Colonic mucosa (tissue), 4 donors: ENCODE results near the gene LRRC8C. TPM values are rescaled to one million over a fixed set of nuclear protein-coding genes. Genes with fewer than 3 reads are reported as not detected.
"Not testable (repeated sequence)": the region's sequence is repeated elsewhere in the genome, so short reads cannot be mapped to it uniquely, and the experiment has no call there.

Source experiments
- DNase-seq: peaks from one replicate; pipeline ENCODE4 v3.0.0-alpha.2; 2020
- H3K27ac ChIP-seq: fragments of 200-600 bp; one replicate; pipeline ENCODE4 v1.8.0; 2021
- H3K27me3 ChIP-seq: fragments of 200-600 bp; one replicate; pipeline ENCODE4 v1.8.0; 2021
- H3K36me3 ChIP-seq: fragments of 200-600 bp; one replicate; pipeline ENCODE4 v1.8.0; 2021
- H3K4me1 ChIP-seq: fragments of 200-600 bp; one replicate; pipeline ENCODE4 v1.8.0; 2021; ENCODE audit warnings: mild to moderate bottlenecking
- H3K4me3 ChIP-seq: fragments of 200-600 bp; one replicate; pipeline ENCODE4 v1.8.0; 2021
- H3K9ac ChIP-seq, 2 donors: one replicate each; pipeline ENCODE4 v1.7.0; 2013; ENCODE audit warnings: control low read depth in 2 of 2, low read depth in 2 of 2, low read length in 2 of 2
- H3K9me3 ChIP-seq: fragments of 200-600 bp; one replicate; pipeline ENCODE4 v1.8.0; 2021
- CTCF ChIP-seq: fragments of 200-600 bp; IDR thresholded peaks from one replicate; pipeline ENCODE4 v1.8.0; 2022; ENCODE audit warnings: antibody characterized with exemption, mild to moderate bottlenecking
- intact Hi-C: fragments of 100-400 bp; cut with DNase I; formaldehyde crosslinking; loops from one replicate; pipeline ENCODE4 v1.14.1; 2022
- total RNA-seq, 2 donors: library from RNA; stranded (reverse); fragmentation: NEBNext Ultra II Directional in 1 of 2; extraction: Animal tissue kit (Norgen Biotek cat#: 25700) in 1 of 2; gene quantifications; one replicate each; pipeline ENCODE4 v1.2.1, GENCODE V29; 2021
- donor health status: healthy.
- donor health status: DM: no; HTN: no; CAD: no.
- donor health status: DM: no; HTN: no; CAD: no.

The LRRC8C gene
- total RNA-seq, 2 donors from 2014 or later, result 1.2 to 3.3 TPM

GRCh38 chr1:89624314-89624713, 8.6 kb upstream of the LRRC8C start:
- DNase-seq, result no peak
- H3K36me3 ChIP-seq, result no peaks in the 10 kb centered on the region
- intact Hi-C loops, result no loop called here
- no peaks in the 10 kb centered on the region for H3K4me1 ChIP-seq
- no peaks in the 10 kb centered on the region for H3K27me3 ChIP-seq
- H3K27ac ChIP-seq, result no peak overlapping the region
- H3K4me3 ChIP-seq, result no peak overlapping the region
- H3K9me3 ChIP-seq, result no peaks in the 10 kb centered on the region
- H3K9ac ChIP-seq, result no peak overlapping the region
- TF ChIP-seq CTCF, result no peak

- Histone ChIP-seq H3K36me3 (no peaks in the 10 kb centered on the region), H3K9me3 (no peaks in the 10 kb centered on the region), H3K27ac (no peak overlapping the region), H3K4me1 (no peaks in the 10 kb centered on the region), H3K4me3 (no peak overlapping the region), H3K9ac (no peak overlapping the region), H3K27me3 (no peaks in the 10 kb centered on the region)
- no peak for TF ChIP-seq CTCF
- no peak for DNase-seq
- intact Hi-C loops, result no loop called here
These were observed 8.1 kb upstream of the LRRC8C start for GRCh38 chr1:89624715-89625323.

GRCh38 chr1:89627596-89627962, 5.3 kb upstream of the LRRC8C start:
- no peak for TF ChIP-seq CTCF
- intact Hi-C loops, result no loop called here
- H3K36me3 ChIP-seq, result no peaks in the 10 kb centered on the region
- no peaks in the 10 kb centered on the region for H3K9me3 ChIP-seq
- no peak overlapping the region for H3K9ac ChIP-seq
- no peak overlapping the region for H3K4me3 ChIP-seq
- no peaks in the 10 kb centered on the region for H3K27me3 ChIP-seq
- no peak for DNase-seq
- no peaks in the 10 kb centered on the region for H3K4me1 ChIP-seq
- no peak overlapping the region for H3K27ac ChIP-seq

GRCh38 chr1:89629146-89629545, 3.8 kb upstream of the LRRC8C start:
- DNase-seq, result no peak
- Histone ChIP-seq H3K36me3 (no peaks in the 10 kb centered on the region), H3K9me3 (no peaks in the 10 kb centered on the region), H3K9ac (no peak overlapping the region), H3K4me3 (no peak overlapping the region), H3K27me3 (no peaks in the 10 kb centered on the region), H3K4me1 (no peaks in the 10 kb centered on the region), H3K27ac (no peak overlapping the region)
- TF ChIP-seq CTCF, result no peak
- intact Hi-C loops, result no loop called here

GRCh38 chr1:89629600-89629999, 3.3 kb upstream of the LRRC8C start:
- H3K27ac ChIP-seq, H3K36me3 ChIP-seq, intact Hi-C loops, H3K4me1 ChIP-seq, H3K9ac ChIP-seq, H3K4me3 ChIP-seq, H3K9me3 ChIP-seq, DNase-seq, H3K27me3 ChIP-seq: not testable (repeated sequence)

GRCh38 chr1:89630048-89630447, 2.9 kb upstream of the LRRC8C start:
- intact Hi-C loops, result loop anchor here (5.0 kb wide), 1 partner anchor 132 kb away; no protein-coding TSS in a partner anchor
- Histone ChIP-seq H3K36me3 (no peaks in the 10 kb centered on the region), H3K27ac (no peak overlapping the region), H3K27me3 (no peaks in the 10 kb centered on the region), H3K9me3 (no peaks in the 10 kb centered on the region), H3K4me1 (no peaks in the 10 kb centered on the region), H3K9ac (no peak overlapping the region), H3K4me3 (no peak overlapping the region)
- no peak for TF ChIP-seq CTCF
- DNase-seq, result no peak
